Caco-2 (cell line): ENCODE data around the gene ERBB4. TPM values are rescaled to one million over a fixed set of nuclear protein-coding genes. Genes with fewer than 3 reads are reported as not detected.

Experiments used
- BruUV-seq: library from RNA; stranded (reverse); fragments of 400-500 nt; replicated peaks from 2 replicates; lab custom pipeline; 2021; lab: Mats Ljungman, UMichigan
- CTCF ChIA-PET: fragments of 300-600 bp; sonication (Branson Sonifier 250); formaldehyde crosslinking; loops from one replicate; lab custom pipeline; 2022; ENCODE audit warnings: antibody characterized with exemption; lab: Charles Lee
- POLR2A ChIA-PET: fragments of 300-600 bp; sonication (Branson Sonifier 250); formaldehyde crosslinking; loops from one replicate; lab custom pipeline; 2022; ENCODE audit warnings: antibody characterized with exemption; lab: Charles Lee
- DNase-seq, 2 experiments: peaks; one replicate each; pipeline versions ENCODE4 v3.0.0 to v3.0.0-alpha.2; 2020 to 2022
- H3K27me3 ChIP-seq: replicated peaks from 2 replicates; pipeline ENCODE4 v1.6.0; 2011; ENCODE audit warnings: low read length; ENCODE audit not compliant: control insufficient read depth, insufficient read depth
- H3K36me3 ChIP-seq: 2 replicates; pipeline ENCODE4 v1.5.1; 2011; ENCODE audit warnings: low read length; ENCODE audit not compliant: control insufficient read depth, insufficient read depth
- H3K4me1 ChIP-seq: fragments of 250-450 bp; sonication (Bioruptor Pico); 2 replicates; pipeline ENCODE4 v1.5.1; 2020; ENCODE audit warnings: mild to moderate bottlenecking
- H3K4me3 ChIP-seq: 2 replicates; pipeline ENCODE4 v1.5.1; 2011; ENCODE audit warnings: low read depth, mild to moderate bottlenecking, control low read depth, low read length
- H3K9me3 ChIP-seq: fragments of 250-450 bp; sonication (Bioruptor Pico); 2 replicates; pipeline ENCODE4 v1.5.1; 2020; ENCODE audit warnings: mild to moderate bottlenecking, moderate library complexity
- H3K27ac Mint-ChIP-seq: one replicate; pipeline ENCODE4 v1.8.0; 2022; ENCODE audit warnings: mixed read lengths; ENCODE audit not compliant: unreplicated experiment
- H3K27me3 Mint-ChIP-seq: one replicate; pipeline ENCODE4 v1.8.0; 2022; ENCODE audit warnings: mixed read lengths; ENCODE audit not compliant: insufficient read depth, unreplicated experiment
- H3K36me3 Mint-ChIP-seq: one replicate; pipeline ENCODE4 v1.8.0; 2022; ENCODE audit warnings: mild to moderate bottlenecking, mixed read lengths; ENCODE audit not compliant: insufficient read depth, unreplicated experiment
- H3K4me1 Mint-ChIP-seq: one replicate; pipeline ENCODE4 v1.8.0; 2022; ENCODE audit warnings: low read depth, mixed read lengths; ENCODE audit not compliant: unreplicated experiment
- H3K4me3 Mint-ChIP-seq: one replicate; pipeline ENCODE4 v1.8.0; 2022; ENCODE audit warnings: mild to moderate bottlenecking, moderate library complexity, mixed read lengths; ENCODE audit not compliant: unreplicated experiment
- H3K9me3 Mint-ChIP-seq: one replicate; pipeline ENCODE4 v1.8.0; 2022; ENCODE audit warnings: mixed read lengths; ENCODE audit not compliant: unreplicated experiment
- CTCF ChIP-seq, 2 experiments: fragments of 200-600 bp in 1 of 2; IDR thresholded peaks; 1 replicate in 1 of 2; 2 replicates in 1 of 2; pipeline versions ENCODE4 v1.5.1 to v1.8.0; 2011 to 2022; ENCODE audit warnings: antibody characterized with exemption in 1 of 2, control low read depth in 1 of 2, inconsistent platforms in 1 of 2, low read depth in 1 of 2, low read length in 1 of 2, mild to moderate bottlenecking in 1 of 2, moderate library complexity in 1 of 2; ENCODE audit not compliant: insufficient read depth in 1 of 2, severe bottlenecking in 1 of 2, unreplicated experiment in 1 of 2
- intact Hi-C: fragments of 100-400 bp; cut with micrococcal nuclease; formaldehyde crosslinking; loops from one replicate; pipeline ENCODE4 v1.10.0; 2022; ENCODE audit not compliant: unreplicated experiment
- total RNA-seq: library from RNA; stranded (reverse); gene quantifications from 2 replicates; pipeline ENCODE4 v1.2.3, GENCODE V29; 2022

Gene ERBB4
- total RNA-seq, 1 experiment from 2014 or later: not detected

GRCh38 chr2:211376410-211376809 lies 1162.2 kb downstream of the ERBB4 start:
- Mint-ChIP-seq H3K27ac (no peak overlapping the region), H3K27me3 (peaks cover 9% of the 10 kb centered on the region), H3K9me3 (no peaks in the 10 kb centered on the region), H3K4me1 (no peaks in the 10 kb centered on the region), H3K36me3 (no peaks in the 10 kb centered on the region), H3K4me3 (no peak overlapping the region)
- CTCF ChIA-PET: no interaction called here
- Histone ChIP-seq H3K36me3 (no peaks in the 10 kb centered on the region), H3K9me3 (no peaks in the 10 kb centered on the region), H3K4me3 (no peak overlapping the region), H3K4me1 (no peaks in the 10 kb centered on the region), H3K27me3 (no peaks in the 10 kb centered on the region)
- intact Hi-C loops: no loop called here
- POLR2A ChIA-PET: no interaction called here
- DNase-seq: no peak
- TF ChIP-seq CTCF (IDR thresholded peaks at IDR 0.05; ENCODE audit: insufficient read depth in 1 of 2, low read depth in 1 of 2, low read length in 1 of 2, severe bottlenecking in 1 of 2, unreplicated experiment in 1 of 2): no peak
- no TSS peak for BruUV-seq

DNA sequence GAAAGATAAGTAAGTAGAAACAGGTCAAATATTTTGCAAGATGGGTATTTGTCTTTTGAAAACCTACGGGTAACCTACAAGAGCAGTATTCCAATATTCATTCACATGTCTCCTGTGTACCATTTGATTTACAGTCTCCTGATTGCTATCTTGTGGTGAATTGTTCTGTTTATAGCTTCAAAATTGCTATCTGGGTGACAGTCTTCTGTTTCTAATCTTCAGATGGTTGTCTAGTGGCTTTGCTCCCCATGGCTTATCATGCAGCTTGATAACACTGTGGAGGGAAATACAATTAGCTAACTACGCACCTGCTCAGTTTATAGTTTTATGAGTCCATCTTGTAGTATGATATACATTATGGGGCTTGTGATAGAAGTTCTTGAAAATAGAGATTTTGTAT lies 1165.4 kb downstream of the ERBB4 start:
- H3K27me3 ChIP-seq: no peaks in the 10 kb centered on the region
- ChIA-PET CTCF (no interaction called here), POLR2A (no interaction called here)
- H3K4me3 ChIP-seq: no peak overlapping the region
- no peaks in the 10 kb centered on the region for H3K4me1 Mint-ChIP-seq
- H3K9me3 ChIP-seq: no peaks in the 10 kb centered on the region
- H3K4me1 ChIP-seq: no peaks in the 10 kb centered on the region
- H3K27ac Mint-ChIP-seq: no peak overlapping the region
- no peak for DNase-seq
- H3K9me3 Mint-ChIP-seq: no peaks in the 10 kb centered on the region
- no peaks in the 10 kb centered on the region for H3K36me3 Mint-ChIP-seq
- TF ChIP-seq CTCF (IDR thresholded peaks at IDR 0.05; ENCODE audit: insufficient read depth in 1 of 2, low read depth in 1 of 2, low read length in 1 of 2, severe bottlenecking in 1 of 2, unreplicated experiment in 1 of 2): no peak
- no TSS peak for BruUV-seq
- H3K36me3 ChIP-seq: no peaks in the 10 kb centered on the region
- intact Hi-C loops: no loop called here
- H3K27me3 Mint-ChIP-seq: peaks cover 9% of the 10 kb centered on the region
- no peak overlapping the region for H3K4me3 Mint-ChIP-seq

DNA sequence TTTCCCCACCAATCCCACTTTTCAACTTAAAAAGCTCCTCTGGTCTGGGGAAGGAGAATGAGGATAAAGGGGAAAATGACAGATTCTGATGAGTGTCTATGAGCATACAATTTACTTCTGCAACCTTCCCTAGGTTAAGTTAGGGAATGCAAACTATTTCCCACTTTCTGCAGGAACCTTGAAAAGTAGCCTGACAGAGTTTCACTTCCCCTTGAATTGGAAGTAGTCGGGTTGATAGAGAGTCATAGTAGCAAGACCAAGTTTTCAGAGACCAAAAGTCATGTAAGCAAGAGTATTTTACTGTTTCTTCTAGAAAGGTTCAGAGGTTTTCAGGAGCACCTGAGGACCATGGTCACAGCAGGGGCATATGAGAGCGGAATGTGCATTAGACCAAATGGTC lies 1167.1 kb downstream of the ERBB4 start:
- H3K9me3 Mint-ChIP-seq: no peaks in the 10 kb centered on the region
- no peak for DNase-seq
- TF ChIP-seq CTCF (IDR thresholded peaks at IDR 0.05; ENCODE audit: insufficient read depth in 1 of 2, low read depth in 1 of 2, low read length in 1 of 2, severe bottlenecking in 1 of 2, unreplicated experiment in 1 of 2): no peak
- H3K27ac Mint-ChIP-seq: no peak overlapping the region
- BruUV-seq: no TSS peak
- H3K4me1 Mint-ChIP-seq: no peaks in the 10 kb centered on the region
- no peak overlapping the region for H3K4me3 Mint-ChIP-seq
- H3K4me1 ChIP-seq: no peaks in the 10 kb centered on the region
- ChIA-PET CTCF (no interaction called here), POLR2A (no interaction called here)
- peaks cover 6% of the 10 kb centered on the region for H3K27me3 Mint-ChIP-seq
- intact Hi-C loops: no loop called here
- no peaks in the 10 kb centered on the region for H3K36me3 ChIP-seq
- no peaks in the 10 kb centered on the region for H3K9me3 ChIP-seq
- H3K4me3 ChIP-seq: no peak overlapping the region
- no peaks in the 10 kb centered on the region for H3K36me3 Mint-ChIP-seq
- no peaks in the 10 kb centered on the region for H3K27me3 ChIP-seq
